ENCODE measurements around the gene COPRS. TPM values are rescaled to one million over a fixed set of nuclear protein-coding genes. Genes with fewer than 3 reads are reported as not detected.

COPRS gene
- total and polyA plus RNA-seq, 2 of the 13 experiments (the other 11 are each of a cell fraction or from before 2014, with no cell fraction given): 22.7 to 93.8 TPM

- TF ChIP-seq ZNF292 (CRISPR knock-in tag; IDR thresholded peaks at IDR 0.05; ENCODE audit: borderline replicate concordance, low read depth) (peak; percentile 26; the same call in 1 of the 2 replicates), ZNF121 (CRISPR knock-in tag; IDR thresholded peaks at IDR 0.05) (no peak), TSC22D2 (CRISPR knock-in tag; IDR thresholded peaks at IDR 0.05; ENCODE audit: borderline replicate concordance) (peak; percentile 17; the same call in 1 of the 2 replicates), POGZ (CRISPR knock-in tag; IDR thresholded peaks at IDR 0.05) (peak; percentile 39; the same call in 1 of the 2 replicates), KDM1A (CRISPR knock-in tag; IDR thresholded peaks at IDR 0.05) (no peak), YEATS2 (CRISPR knock-in tag; IDR thresholded peaks at IDR 0.05; ENCODE audit: borderline replicate concordance) (0 out of 2 replicates have a peak, but pooled peaks have one; percentile 5), ZBTB21 (CRISPR knock-in tag; IDR thresholded peaks at IDR 0.05) (no peak), ZNF746 (CRISPR knock-in tag; IDR thresholded peaks at IDR 0.05) (0 out of 2 replicates have a peak, but pooled peaks have one; percentile 58), ETV5 (CRISPR knock-in tag; IDR thresholded peaks at IDR 0.05; ENCODE audit: borderline replicate concordance) (no peak; the same call in 1 of the 2 replicates), NFE2 (CRISPR knock-in tag; IDR thresholded peaks at IDR 0.05) (no peak), FOXK2 (IDR thresholded peaks at IDR 0.05) (no peak), TOE1 (CRISPR knock-in tag; IDR thresholded peaks at IDR 0.05) (no peak)
- TF ChIP-seq, protein P1, sequence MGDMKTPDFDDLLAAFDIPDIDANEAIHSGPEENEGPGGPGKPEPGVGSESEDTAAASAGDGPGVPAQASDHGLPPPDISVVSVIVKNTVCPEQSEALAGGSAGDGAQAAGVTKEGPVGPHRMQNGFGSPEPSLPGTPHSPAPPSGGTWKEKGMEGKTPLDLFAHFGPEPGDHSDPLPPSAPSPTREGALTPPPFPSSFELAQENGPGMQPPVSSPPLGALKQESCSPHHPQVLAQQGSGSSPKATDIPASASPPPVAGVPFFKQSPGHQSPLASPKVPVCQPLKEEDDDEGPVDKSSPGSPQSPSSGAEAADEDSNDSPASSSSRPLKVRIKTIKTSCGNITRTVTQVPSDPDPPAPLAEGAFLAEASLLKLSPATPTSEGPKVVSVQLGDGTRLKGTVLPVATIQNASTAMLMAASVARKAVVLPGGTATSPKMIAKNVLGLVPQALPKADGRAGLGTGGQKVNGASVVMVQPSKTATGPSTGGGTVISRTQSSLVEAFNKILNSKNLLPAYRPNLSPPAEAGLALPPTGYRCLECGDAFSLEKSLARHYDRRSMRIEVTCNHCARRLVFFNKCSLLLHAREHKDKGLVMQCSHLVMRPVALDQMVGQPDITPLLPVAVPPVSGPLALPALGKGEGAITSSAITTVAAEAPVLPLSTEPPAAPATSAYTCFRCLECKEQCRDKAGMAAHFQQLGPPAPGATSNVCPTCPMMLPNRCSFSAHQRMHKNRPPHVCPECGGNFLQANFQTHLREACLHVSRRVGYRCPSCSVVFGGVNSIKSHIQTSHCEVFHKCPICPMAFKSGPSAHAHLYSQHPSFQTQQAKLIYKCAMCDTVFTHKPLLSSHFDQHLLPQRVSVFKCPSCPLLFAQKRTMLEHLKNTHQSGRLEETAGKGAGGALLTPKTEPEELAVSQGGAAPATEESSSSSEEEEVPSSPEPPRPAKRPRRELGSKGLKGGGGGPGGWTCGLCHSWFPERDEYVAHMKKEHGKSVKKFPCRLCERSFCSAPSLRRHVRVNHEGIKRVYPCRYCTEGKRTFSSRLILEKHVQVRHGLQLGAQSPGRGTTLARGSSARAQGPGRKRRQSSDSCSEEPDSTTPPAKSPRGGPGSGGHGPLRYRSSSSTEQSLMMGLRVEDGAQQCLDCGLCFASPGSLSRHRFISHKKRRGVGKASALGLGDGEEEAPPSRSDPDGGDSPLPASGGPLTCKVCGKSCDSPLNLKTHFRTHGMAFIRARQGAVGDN (CRISPR knock-in tag; IDR thresholded peaks at IDR 0.05): peak; percentile 79
- TF ChIP-seq, protein P2, sequence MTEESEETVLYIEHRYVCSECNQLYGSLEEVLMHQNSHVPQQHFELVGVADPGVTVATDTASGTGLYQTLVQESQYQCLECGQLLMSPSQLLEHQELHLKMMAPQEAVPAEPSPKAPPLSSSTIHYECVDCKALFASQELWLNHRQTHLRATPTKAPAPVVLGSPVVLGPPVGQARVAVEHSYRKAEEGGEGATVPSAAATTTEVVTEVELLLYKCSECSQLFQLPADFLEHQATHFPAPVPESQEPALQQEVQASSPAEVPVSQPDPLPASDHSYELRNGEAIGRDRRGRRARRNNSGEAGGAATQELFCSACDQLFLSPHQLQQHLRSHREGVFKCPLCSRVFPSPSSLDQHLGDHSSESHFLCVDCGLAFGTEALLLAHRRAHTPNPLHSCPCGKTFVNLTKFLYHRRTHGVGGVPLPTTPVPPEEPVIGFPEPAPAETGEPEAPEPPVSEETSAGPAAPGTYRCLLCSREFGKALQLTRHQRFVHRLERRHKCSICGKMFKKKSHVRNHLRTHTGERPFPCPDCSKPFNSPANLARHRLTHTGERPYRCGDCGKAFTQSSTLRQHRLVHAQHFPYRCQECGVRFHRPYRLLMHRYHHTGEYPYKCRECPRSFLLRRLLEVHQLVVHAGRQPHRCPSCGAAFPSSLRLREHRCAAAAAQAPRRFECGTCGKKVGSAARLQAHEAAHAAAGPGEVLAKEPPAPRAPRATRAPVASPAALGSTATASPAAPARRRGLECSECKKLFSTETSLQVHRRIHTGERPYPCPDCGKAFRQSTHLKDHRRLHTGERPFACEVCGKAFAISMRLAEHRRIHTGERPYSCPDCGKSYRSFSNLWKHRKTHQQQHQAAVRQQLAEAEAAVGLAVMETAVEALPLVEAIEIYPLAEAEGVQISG (CRISPR knock-in tag; IDR thresholded peaks at IDR 0.05): no peak; the same call in 1 of the 2 replicates
- TF ChIP-seq, protein P3, sequence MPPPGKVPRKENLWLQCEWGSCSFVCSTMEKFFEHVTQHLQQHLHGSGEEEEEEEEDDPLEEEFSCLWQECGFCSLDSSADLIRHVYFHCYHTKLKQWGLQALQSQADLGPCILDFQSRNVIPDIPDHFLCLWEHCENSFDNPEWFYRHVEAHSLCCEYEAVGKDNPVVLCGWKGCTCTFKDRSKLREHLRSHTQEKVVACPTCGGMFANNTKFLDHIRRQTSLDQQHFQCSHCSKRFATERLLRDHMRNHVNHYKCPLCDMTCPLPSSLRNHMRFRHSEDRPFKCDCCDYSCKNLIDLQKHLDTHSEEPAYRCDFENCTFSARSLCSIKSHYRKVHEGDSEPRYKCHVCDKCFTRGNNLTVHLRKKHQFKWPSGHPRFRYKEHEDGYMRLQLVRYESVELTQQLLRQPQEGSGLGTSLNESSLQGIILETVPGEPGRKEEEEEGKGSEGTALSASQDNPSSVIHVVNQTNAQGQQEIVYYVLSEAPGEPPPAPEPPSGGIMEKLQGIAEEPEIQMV (CRISPR knock-in tag; IDR thresholded peaks at IDR 0.05; ENCODE audit: low read depth): no peak
- TF ChIP-seq, protein P4, sequence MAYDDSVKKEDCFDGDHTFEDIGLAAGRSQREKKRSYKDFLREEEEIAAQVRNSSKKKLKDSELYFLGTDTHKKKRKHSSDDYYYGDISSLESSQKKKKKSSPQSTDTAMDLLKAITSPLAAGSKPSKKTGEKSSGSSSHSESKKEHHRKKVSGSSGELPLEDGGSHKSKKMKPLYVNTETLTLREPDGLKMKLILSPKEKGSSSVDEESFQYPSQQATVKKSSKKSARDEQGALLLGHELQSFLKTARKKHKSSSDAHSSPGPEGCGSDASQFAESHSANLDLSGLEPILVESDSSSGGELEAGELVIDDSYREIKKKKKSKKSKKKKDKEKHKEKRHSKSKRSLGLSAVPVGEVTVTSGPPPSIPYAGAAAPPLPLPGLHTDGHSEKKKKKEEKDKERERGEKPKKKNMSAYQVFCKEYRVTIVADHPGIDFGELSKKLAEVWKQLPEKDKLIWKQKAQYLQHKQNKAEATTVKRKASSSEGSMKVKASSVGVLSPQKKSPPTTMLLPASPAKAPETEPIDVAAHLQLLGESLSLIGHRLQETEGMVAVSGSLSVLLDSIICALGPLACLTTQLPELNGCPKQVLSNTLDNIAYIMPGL (CRISPR knock-in tag; IDR thresholded peaks at IDR 0.05; ENCODE audit: borderline replicate concordance in 1 of 2, low read depth in 1 of 2): peak; percentile 61 to 66; a peak in 3 of 4 replicates
Measured at GRCh38 chr17:31842195-31843069, 16.6 kb downstream of the COPRS start (continued).

Data from HepG2 (cell line).